ENCODE results near the gene CCDC69.

The CCDC69 gene

DNA sequence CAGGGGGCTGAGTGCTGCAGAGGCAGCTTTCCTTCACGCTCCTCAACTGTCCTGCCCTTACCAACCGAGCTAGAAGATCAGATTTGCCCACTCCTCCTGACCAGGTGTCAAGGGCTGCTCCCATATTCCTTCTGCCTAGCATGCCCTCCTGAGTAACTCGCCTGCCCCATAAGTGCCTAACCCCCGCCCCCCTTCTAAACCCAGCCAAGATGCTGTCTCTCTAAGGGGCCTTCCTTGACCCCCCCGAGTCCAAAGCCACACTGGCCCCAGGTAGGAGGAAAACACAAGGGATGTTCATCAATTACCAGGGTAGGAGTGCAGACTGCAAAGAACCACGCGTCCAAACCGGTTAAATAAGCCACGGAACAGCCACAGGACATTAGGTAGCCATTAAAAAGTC is 4.8 kb downstream of the CCDC69 start:
- H3K9me3 ChIP-seq (replicated peaks; ENCODE audit: low read length) = no peaks in the 10 kb centered on the region
- peaks cover 3% of the 10 kb centered on the region for H3K4me1 ChIP-seq (ENCODE audit: control insufficient read depth, insufficient read depth, low read length)
- H3K27me3 ChIP-seq (ENCODE audit: control insufficient read depth, insufficient read depth, low read length) = peaks cover 5% of the 10 kb centered on the region
- H3K36me3 ChIP-seq (ENCODE audit: insufficient read depth, low read length) = no peaks in the 10 kb centered on the region
- H3K4me3 ChIP-seq (ENCODE audit: low read length) = no peak overlapping the region
- H3K9ac ChIP-seq (ENCODE audit: low read depth, low read length) = no peak overlapping the region
- H3K4me2 ChIP-seq (ENCODE audit: low read length) = no peak overlapping the region

DNA sequence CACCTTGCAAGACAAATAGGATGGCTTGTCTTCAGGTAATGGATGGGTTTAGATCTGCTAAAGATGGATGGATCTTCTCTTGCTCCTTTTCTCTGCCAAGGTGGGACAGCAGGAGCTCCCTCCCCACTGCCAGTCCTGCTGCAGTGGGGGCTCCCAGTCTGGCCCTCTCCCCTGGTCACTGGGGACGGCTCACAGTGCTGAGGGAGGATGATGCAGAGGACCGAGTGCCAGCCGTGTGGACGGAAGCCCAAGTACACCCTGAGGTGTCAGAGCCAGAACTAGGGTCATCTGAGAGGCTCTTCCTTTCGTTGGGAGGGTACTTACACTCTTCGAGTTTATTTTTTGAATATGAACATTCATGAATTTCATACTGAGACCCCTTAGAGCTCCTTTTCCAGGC is 5.7 kb downstream of the CCDC69 start:
- H3K27me3 ChIP-seq (ENCODE audit: control insufficient read depth, insufficient read depth, low read length) = peaks cover 5% of the 10 kb centered on the region
- H3K4me2 ChIP-seq (ENCODE audit: low read length) = no peak overlapping the region
- H3K4me3 ChIP-seq (ENCODE audit: low read length) = no peak overlapping the region
- H3K9ac ChIP-seq (ENCODE audit: low read depth, low read length) = no peak overlapping the region
- H3K4me1 ChIP-seq (ENCODE audit: control insufficient read depth, insufficient read depth, low read length) = peaks cover under 1% of the 10 kb centered on the region
- H3K9me3 ChIP-seq (replicated peaks; ENCODE audit: low read length) = no peaks in the 10 kb centered on the region
- no peaks in the 10 kb centered on the region for H3K36me3 ChIP-seq (ENCODE audit: insufficient read depth, low read length)

DNA sequence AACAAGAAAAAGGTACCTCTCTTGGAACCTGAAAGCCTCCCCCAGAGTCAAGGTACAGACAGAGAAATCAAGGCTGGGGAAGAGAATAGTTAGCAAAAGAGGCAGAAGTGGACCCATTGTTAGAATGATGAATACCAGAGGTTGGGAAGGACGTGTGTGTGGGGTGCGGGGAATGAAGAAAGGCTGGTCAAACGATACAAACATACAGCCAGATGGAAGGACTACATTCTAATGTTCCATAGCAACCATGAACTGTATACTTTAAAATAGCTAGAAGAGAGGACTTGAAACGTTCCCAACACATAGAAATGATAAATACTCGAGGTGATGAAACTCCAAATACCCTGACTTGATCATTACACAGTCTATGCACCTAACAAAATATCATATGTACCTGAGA is 7.1 kb downstream of the CCDC69 start:
- Histone ChIP-seq H3K4me3 (ENCODE audit: low read length) (no peak overlapping the region), H3K27me3 (ENCODE audit: control insufficient read depth, insufficient read depth, low read length) (peaks cover 5% of the 10 kb centered on the region), H3K4me2 (ENCODE audit: low read length) (no peak overlapping the region), H3K9ac (ENCODE audit: low read depth, low read length) (no peak overlapping the region), H3K4me1 (ENCODE audit: control insufficient read depth, insufficient read depth, low read length) (no peaks in the 10 kb centered on the region), H3K9me3 (replicated peaks; ENCODE audit: low read length) (no peaks in the 10 kb centered on the region), H3K36me3 (ENCODE audit: insufficient read depth, low read length) (no peaks in the 10 kb centered on the region)

DNA sequence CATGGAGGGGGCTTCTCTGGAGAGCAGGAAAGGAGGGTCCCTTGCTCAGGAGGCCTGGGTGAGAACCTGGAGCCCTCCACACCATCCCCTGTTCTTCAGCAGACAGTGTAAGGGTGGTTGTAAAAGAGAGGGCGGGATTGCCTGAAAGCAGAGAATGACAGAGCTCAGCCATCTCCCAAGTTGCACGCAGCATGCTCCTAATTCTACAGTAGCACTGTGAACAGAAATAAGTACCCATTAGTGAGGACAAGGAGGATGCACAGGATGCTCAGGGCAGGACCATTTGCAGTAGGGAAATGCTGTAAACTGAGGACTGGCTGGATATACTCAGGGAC is 8.4 kb downstream of the CCDC69 start:
- Histone ChIP-seq H3K4me1 (ENCODE audit: control insufficient read depth, insufficient read depth, low read length) (no peaks in the 10 kb centered on the region), H3K9ac (ENCODE audit: low read depth, low read length) (no peak overlapping the region), H3K4me2 (ENCODE audit: low read length) (no peak overlapping the region), H3K4me3 (ENCODE audit: low read length) (no peak overlapping the region), H3K9me3 (replicated peaks; ENCODE audit: low read length) (no peaks in the 10 kb centered on the region), H3K27me3 (ENCODE audit: control insufficient read depth, insufficient read depth, low read length) (peaks cover 8% of the 10 kb centered on the region), H3K36me3 (ENCODE audit: insufficient read depth, low read length) (no peaks in the 10 kb centered on the region)

DNA sequence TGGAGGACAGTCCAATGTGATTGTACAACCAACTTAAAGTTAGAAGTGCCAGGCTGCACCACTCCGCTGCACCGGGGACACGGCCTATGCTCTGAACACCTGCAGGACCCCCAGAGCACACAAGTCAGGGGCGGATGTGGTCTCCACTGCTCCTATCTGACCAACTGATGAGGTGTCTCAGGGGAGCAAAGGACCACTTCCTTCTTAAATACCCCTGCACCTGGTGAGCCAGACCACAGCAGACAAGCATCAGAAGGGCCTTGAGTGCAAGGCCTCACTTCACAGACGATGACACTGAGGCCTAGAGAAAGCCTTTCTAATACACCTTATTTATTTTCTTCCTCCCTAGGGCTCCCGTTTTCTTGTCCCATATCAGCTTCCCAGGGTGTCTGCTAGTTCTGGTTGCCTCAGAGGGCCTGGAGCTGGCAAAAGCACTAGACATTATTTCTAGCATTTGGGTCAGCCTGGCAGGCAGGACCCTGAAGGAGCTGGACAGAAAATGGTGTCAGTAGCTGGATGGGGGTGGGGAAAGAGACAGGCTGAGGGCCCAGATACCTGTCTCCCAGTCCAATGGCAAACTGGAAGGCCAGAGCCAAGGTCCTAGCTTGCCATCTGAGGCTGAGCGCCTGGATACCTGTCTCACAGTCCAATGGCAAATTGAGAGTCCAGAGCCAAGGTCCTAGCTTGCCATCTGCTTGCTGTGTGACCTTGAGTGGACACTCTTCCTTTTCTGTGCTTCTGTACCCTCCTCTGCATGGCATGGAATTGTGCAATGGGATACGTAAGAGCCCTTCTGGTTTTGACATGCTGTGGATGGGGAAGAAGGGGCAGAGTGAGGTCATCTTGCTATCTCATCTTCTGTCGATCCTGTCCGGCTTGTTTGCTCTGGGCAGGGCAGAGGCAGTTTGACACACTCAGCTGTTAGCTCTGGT is 9.0 kb downstream of the CCDC69 start:
- H3K4me1 ChIP-seq (ENCODE audit: control insufficient read depth, insufficient read depth, low read length) = no peaks in the 10 kb centered on the region

DNA sequence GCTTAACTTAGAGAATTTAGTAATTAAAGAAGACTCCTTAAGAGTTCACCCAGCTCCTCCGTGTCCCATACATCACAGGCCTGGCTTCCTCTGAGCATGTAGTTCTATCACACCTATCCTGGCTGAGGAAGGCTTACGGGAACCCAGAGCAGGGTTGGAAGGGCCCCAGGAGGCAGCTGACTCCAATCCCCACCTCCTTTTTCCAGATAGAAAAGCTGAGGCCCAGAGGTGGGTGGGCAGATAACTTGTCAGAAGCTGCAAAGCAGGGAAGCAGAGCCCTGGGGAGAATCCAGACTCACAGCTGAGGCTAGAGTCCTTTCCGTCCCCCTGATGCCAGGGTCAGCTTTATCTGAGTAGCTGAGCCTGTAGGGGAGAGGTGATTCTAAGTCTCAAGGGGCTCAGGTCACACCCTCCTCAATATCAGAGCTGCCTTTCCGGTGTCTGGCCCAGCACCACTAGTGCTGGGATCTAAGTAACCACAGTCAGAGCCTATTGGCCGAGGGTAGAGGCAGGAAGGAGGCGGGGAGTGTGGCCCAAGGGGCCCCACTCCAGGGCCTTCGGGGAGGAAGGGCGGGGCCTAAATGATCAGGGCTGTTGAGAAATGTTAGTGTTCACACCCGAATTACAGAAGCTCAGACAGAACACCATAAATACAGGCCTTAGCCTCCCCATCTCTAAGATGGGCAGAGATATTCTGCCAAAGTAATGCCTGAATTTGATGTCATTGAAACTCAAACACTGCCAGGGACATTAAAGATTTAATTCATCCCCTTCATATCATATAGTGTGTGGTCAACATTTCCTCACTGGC is 9.9 kb downstream of the CCDC69 start:
- Histone ChIP-seq H3K4me1 (ENCODE audit: control insufficient read depth, insufficient read depth, low read length) (no peaks in the 10 kb centered on the region), H3K9ac (ENCODE audit: low read depth, low read length) (no peak overlapping the region), H3K4me3 (ENCODE audit: low read length) (no peak overlapping the region), H3K9me3 (replicated peaks; ENCODE audit: low read length) (no peaks in the 10 kb centered on the region), H3K4me2 (ENCODE audit: low read length) (no peak overlapping the region), H3K36me3 (ENCODE audit: insufficient read depth, low read length) (no peaks in the 10 kb centered on the region), H3K27me3 (ENCODE audit: control insufficient read depth, insufficient read depth, low read length) (peaks cover 8% of the 10 kb centered on the region)

More for the DNA sequence above, 9.0 kb downstream of the CCDC69 start:
- Histone ChIP-seq H3K27me3 (ENCODE audit: control insufficient read depth, insufficient read depth, low read length) (peaks cover 8% of the 10 kb centered on the region), H3K4me3 (ENCODE audit: low read length) (no peak overlapping the region), H3K36me3 (ENCODE audit: insufficient read depth, low read length) (no peaks in the 10 kb centered on the region), H3K9me3 (replicated peaks; ENCODE audit: low read length) (no peaks in the 10 kb centered on the region), H3K9ac (ENCODE audit: low read depth, low read length) (no peak overlapping the region), H3K4me2 (ENCODE audit: low read length) (no peak overlapping the region)

DNA sequence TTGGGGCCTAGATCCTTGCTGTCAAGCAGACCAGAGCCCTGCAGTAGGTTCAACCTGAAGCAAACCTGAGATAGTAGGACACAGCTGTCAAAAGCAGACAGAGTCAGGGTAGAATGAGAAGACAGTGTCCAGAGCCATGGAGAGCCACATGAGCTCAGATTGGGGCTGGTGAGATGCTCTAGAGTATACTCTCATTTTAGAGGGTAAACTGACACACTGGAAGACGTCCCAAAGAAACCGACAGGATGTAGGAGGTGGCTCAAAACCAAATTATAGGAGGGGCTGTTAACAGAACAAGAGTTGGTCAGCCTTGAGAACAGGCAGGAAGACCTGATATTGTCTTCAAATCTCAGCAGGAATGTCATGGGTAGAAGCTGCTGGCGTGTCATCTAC is 11.5 kb downstream of the CCDC69 start:
- no peaks in the 10 kb centered on the region for H3K36me3 ChIP-seq (ENCODE audit: insufficient read depth, low read length)
- H3K9me3 ChIP-seq (replicated peaks; ENCODE audit: low read length) = no peaks in the 10 kb centered on the region
- H3K4me1 ChIP-seq (ENCODE audit: control insufficient read depth, insufficient read depth, low read length) = no peaks in the 10 kb centered on the region
- peaks cover 4% of the 10 kb centered on the region for H3K27me3 ChIP-seq (ENCODE audit: control insufficient read depth, insufficient read depth, low read length)
- H3K9ac ChIP-seq (ENCODE audit: low read depth, low read length) = no peak overlapping the region
- no peak overlapping the region for H3K4me2 ChIP-seq (ENCODE audit: low read length)
- H3K4me3 ChIP-seq (ENCODE audit: low read length) = no peak overlapping the region

DNA sequence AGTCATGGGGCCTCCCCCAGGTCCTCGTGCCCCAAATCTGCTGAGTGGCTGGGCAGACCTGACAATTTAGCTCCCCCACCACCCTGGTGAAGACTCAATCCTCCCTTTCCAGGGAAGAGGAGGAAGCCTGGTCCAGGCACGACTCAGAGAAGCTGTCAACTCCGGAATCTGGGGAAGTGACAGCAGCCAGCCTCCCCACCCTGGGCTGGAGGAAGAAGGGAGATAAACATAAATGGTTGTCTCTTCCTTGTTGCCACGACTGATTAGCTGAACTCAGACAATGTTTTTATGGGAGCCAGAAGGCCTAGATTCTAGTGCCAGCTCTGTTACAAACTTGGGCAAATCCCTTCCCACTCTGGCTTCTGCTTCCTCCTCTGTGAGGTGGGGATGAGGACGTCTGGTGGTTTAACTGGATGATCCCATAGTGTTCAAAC is 15.4 kb downstream of the CCDC69 start:
- H3K9ac ChIP-seq (ENCODE audit: low read depth, low read length) = no peak overlapping the region
- H3K36me3 ChIP-seq (ENCODE audit: insufficient read depth, low read length) = no peaks in the 10 kb centered on the region
- no peaks in the 10 kb centered on the region for H3K9me3 ChIP-seq (replicated peaks; ENCODE audit: low read length)
- H3K4me3 ChIP-seq (ENCODE audit: low read length) = no peak overlapping the region
- peaks cover 10% of the 10 kb centered on the region for H3K27me3 ChIP-seq (ENCODE audit: control insufficient read depth, insufficient read depth, low read length)
- H3K4me1 ChIP-seq (ENCODE audit: control insufficient read depth, insufficient read depth, low read length) = no peaks in the 10 kb centered on the region
- no peak overlapping the region for H3K4me2 ChIP-seq (ENCODE audit: low read length)

DNA sequence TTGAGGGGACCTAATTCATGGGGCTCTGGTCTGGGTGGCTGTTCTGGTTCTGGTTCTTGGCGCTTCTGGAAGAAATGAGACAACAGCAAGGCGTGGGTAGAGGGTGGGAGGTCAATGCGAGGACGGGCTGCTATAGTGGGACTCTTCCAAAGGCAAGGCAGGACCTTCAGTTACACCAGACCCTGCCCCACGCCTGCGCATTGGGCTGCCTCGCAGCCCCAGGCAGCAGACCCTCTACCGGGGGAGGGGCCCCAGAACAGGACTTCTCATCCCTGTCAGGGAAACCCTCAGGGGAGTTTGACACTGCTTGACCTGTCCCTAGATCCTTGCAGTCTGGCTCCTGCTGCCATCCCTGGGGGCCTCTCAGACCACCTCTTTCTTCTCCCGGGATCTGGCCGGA is 18.5 kb downstream of the CCDC69 start:
- H3K4me1 ChIP-seq (ENCODE audit: control insufficient read depth, insufficient read depth, low read length) = peaks cover 8% of the 10 kb centered on the region
- H3K9me3 ChIP-seq (replicated peaks; ENCODE audit: low read length) = no peaks in the 10 kb centered on the region
- H3K9ac ChIP-seq (ENCODE audit: low read depth, low read length) = no peak overlapping the region
- no peaks in the 10 kb centered on the region for H3K36me3 ChIP-seq (ENCODE audit: insufficient read depth, low read length)
- peaks cover 20% of the 10 kb centered on the region for H3K27me3 ChIP-seq (ENCODE audit: control insufficient read depth, insufficient read depth, low read length)
- no peak overlapping the region for H3K4me2 ChIP-seq (ENCODE audit: low read length)
- no peak overlapping the region for H3K4me3 ChIP-seq (ENCODE audit: low read length)

DNA sequence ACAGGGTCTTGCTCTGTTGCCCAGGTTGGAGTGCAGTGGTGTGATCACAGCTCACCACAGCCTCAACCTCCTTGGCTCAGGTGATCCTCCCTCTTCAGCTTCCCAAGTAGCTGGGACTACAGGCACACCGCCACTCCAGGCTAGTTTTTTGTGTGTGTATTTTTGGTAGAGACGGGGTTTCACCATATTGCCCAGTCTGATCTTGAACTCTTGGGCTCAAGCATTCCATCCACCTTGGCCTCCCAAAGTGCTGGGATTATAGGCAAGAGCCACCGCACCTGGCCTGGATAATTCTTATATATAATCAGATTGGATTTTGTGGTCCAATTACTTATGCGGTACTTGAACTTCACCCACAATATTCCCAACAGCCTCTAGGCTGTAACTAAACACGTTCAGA is 19.8 kb downstream of the CCDC69 start:
- peaks cover 25% of the 10 kb centered on the region for H3K27me3 ChIP-seq (ENCODE audit: control insufficient read depth, insufficient read depth, low read length)
- H3K4me1 ChIP-seq (ENCODE audit: control insufficient read depth, insufficient read depth, low read length) = peaks cover 8% of the 10 kb centered on the region
- H3K9me3 ChIP-seq (replicated peaks; ENCODE audit: low read length) = no peaks in the 10 kb centered on the region
- H3K4me3 ChIP-seq (ENCODE audit: low read length) = no peak overlapping the region
- no peak overlapping the region for H3K4me2 ChIP-seq (ENCODE audit: low read length)
- H3K36me3 ChIP-seq (ENCODE audit: insufficient read depth, low read length) = no peaks in the 10 kb centered on the region
- H3K9ac ChIP-seq (ENCODE audit: low read depth, low read length) = no peak overlapping the region

DNA sequence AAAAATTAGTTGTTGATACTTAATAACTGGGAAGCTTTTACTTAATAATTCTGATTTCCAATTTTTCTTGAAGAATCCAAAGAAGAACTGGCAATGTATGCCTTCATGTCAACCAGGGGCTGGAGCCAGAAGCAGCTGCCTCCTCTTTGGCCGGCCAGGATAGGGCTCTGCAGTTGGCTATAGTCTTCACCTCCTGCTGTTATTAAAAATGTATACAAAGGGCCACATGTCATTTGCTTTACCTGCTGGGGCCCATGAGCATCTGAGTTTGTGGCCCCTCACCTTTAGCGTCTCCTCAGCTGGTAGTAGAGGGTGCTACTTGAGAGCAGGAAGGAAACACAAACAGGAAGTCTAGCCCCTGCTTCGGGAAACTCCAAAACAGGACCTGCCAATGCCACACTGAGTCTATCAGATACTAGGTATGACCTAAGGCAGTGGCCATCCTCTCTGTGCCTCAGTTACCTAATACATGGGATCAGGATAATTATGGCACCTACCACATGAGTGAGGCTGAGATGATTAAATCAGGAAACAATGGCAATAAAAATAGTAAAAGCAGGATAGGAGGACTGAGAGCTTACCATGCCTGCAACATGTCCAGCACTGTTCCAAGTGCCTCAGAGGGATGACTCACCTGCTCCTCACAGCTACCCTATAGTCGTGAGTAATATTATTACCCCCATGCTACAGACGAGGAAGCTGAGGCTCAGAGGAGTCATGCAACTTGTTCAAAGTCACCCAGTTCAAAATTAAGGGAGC is 21.3 kb downstream of the CCDC69 start:
- H3K36me3 ChIP-seq (ENCODE audit: insufficient read depth, low read length) = no peaks in the 10 kb centered on the region
- no peak overlapping the region for H3K9ac ChIP-seq (ENCODE audit: low read depth, low read length)
- peaks cover 8% of the 10 kb centered on the region for H3K4me1 ChIP-seq (ENCODE audit: control insufficient read depth, insufficient read depth, low read length)
- no peak overlapping the region for H3K4me2 ChIP-seq (ENCODE audit: low read length)
- H3K9me3 ChIP-seq (replicated peaks; ENCODE audit: low read length) = no peaks in the 10 kb centered on the region
- peaks cover 30% of the 10 kb centered on the region for H3K27me3 ChIP-seq (ENCODE audit: control insufficient read depth, insufficient read depth, low read length)
- H3K4me3 ChIP-seq (ENCODE audit: low read length) = no peak overlapping the region

Data from skeletal muscle satellite cell (primary cell).